GM21390 (cell line): ENCODE data around the gene ARHGEF10L.

Experiments
- ATAC-seq: cut with Tn5 transposase; IDR thresholded peaks from one replicate; pipeline ENCODE4 v1.9.1; 2021; ENCODE audit not compliant: unreplicated experiment

Gene ARHGEF10L

DNA sequence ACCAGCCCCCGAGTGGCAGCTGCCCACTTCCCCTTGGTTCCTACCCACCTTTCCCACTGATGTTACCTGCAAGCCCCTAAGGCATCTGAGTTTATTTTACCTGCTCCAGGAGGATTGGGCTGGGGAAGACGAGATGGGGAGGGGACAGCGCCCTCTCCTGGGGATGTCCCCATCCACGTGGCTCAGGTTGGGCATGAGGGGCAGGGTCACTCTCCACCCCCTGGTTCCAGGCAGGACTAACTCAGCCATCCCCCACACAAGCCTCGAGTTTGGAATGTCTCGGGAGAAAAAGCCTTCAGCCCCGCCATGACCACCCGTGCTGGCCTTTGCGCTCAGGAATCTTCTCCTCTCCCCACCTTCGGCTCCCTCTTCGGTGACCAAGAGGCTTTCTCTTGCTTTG, 90.0 kb downstream of the ARHGEF10L start:
- no peak for ATAC-seq

- no peak for ATAC-seq
Observed at GRCh38 chr1:17630048-17630830, 90.7 kb downstream of the ARHGEF10L start.

DNA sequence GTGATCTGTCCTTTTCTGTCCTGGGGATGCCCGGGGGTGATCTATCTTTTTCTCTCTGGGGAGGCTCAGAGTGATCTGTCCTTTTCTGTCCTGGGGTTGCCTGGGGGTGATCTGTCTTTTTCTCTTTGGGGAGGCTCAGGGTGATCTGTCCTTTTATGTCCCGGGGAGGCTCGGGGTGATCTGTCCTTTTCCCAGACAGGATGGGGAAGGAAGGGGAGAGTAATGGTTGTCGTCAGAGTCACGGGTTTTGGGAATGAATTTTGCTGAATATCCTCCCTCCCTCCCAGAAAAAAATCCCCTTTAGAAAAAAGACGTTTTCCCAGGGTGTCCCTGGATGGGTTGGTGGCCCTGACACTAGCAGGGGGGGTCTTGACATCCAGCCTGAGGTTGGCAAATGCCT, 91.5 kb downstream of the ARHGEF10L start:
- ATAC-seq = no peak

DNA sequence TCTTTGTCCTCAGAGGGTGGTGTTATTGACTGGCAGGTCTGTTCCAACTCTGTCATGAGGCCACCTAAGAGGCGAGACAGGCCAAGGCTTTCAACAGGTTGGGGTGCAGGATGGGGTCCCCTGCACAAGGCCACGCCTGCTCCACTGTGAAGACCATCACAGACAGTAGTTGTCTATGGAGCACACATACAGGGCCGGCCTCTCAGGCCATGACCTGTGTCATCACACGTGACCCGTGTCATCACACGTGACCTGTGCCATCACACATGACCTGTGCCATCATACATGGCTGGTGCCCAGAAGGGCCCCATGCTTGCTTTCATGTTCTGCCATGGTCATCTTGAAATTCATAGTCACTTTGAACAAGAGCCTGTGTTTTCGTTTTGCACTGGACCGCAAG, 91.9 kb downstream of the ARHGEF10L start:
- ATAC-seq = no peak

DNA sequence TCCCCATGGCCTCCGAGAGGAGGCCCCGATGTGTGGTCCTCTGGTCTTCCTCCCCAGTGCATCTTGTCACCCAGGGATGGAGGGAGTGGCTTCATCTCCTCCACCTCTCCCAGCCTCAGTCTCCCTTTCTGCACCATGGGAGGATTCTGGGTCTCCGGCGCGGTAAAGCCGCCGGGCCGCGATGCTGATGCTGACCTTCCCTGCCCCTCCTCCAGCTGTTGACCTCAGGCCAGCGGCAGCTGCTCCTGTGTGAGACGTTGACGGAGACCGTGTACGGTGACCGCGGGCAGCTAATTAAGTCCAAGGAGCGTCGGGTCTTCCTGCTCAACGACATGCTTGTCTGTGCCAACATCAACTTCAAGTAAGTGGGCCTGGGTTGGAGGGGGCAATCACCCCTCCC, 92.6 kb downstream of the ARHGEF10L start:
- no peak for ATAC-seq

DNA sequence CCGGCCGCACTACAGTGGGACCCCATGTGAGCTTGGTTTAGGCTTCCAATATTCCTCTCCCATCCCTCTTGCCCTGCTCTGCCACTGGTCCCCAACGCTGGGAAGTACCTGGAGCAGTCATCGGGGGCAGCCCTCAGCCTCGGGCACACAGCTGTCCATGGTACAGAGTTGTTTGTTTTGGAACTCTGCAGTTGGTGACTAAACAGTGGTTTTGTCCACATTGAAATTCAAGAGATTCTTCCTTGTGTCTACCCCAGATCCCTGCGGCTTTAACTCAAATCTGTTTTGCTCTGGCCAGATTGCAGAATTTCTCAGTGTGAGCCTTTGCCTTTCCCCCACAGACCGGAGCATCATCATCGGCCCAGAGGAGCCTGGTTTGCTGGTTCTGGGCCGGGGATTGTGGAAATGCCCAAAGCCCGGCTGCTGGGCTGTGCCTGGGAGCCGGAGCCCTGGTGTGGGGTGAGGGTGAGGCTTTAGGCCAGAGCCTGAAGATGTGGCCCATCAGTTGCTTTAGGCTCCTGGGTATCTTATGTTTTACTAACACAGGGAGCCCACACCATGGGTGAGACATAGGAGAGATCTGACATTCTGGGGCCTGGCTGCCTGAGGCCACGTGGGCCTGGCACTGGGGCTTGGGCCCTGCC, 93.2 kb downstream of the ARHGEF10L start:
- no peak for ATAC-seq

DNA sequence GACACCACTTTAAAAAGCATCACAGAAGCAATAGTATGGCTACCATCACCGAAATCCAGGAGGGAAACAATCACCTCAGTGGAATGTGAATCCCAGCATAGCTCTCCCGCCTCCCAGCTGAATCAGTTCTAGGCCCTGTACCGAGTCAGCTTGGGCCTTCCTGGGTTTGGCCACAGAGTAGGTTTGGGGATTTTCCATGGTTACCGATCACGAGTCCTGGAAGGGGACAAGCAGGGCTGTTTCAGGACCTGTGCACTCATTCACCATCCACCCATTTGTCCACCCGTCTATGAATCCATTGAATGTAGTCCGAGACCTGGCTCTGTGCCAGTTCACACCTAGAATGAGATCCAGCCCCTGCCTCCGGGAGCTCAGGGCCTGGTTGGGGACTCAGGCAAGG, 94.2 kb downstream of the ARHGEF10L start:
- ATAC-seq = no peak

GRCh38 chr1:17635276-17635675, 95.8 kb downstream of the ARHGEF10L start:
- ATAC-seq = no peak

DNA sequence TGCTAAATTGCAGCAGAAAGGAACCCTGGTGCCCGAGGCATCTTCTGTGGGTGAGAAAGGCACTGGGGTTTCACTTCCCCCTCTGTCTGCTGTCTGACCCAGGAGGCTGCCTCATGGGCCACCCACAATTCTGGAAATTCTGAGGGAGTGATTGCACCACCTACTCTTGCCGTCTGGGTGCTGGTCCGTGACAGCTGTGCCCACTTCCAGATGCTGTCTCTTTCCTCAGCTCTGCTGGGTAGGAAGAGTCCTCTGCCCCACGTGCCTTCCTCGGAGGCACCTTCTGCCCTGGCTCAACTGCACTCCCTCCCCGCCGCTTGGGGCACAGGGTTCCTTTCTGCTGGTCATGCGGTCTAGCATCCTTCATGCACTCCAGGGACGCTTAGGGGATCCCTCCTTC, 96.3 kb downstream of the ARHGEF10L start:
- no peak for ATAC-seq

- no peak for ATAC-seq
Observed at GRCh38 chr1:17636612-17637011, 97.1 kb downstream of the ARHGEF10L start.

- no peak for ATAC-seq
Observed at GRCh38 chr1:17637055-17637454, 97.6 kb downstream of the ARHGEF10L start.

DNA sequence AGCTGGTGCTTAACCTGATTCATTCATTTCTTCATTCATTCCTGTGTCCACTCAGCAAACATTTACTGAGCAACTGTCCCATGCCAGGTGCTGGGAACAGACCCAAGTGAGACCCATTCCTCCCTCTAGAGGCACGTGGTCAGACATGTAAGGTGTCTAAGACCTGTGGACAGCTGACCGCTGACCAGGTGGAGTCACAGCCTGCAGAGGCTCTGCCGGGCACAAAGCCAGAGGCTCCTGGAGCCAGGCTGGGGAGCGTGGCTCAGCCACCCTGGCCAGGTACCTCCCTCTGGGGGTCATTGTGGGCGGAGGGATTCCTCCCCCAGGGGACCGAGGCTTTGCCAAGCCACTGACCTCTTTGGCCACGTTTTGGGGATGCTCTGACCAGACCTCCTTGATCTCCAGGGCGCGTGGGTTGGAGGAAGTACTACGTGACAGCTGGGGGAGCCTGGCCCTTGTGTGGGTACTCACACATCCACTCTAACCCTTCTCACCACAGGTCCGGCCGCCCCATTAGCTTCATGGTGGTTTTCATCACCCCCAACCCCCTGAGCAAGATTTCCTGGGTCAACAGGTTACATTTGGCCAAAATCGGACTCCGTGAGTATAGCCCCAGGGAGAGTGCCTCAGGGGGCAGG, 100.3 kb downstream of the ARHGEF10L start:
- ATAC-seq = no peak

DNA sequence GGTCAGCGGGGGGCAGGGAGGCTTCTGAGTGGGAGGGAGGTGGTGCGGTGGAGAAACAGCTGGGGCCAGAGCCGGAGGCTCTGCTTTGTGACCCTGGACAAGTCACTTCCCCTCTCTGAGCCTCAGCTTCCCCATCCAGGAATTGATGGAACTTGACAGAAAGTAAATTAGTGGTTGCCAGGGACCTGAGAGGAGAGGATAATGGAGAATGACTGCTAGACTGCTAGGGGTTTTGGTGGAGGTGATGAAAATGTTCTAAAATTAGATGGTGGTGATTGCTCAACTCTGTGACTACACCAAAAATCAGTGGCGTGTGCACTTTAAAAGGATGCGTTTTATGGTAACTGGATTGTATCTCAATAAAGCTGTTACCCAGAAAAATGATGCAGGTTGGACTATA, 100.9 kb downstream of the ARHGEF10L start:
- ATAC-seq = no peak

DNA sequence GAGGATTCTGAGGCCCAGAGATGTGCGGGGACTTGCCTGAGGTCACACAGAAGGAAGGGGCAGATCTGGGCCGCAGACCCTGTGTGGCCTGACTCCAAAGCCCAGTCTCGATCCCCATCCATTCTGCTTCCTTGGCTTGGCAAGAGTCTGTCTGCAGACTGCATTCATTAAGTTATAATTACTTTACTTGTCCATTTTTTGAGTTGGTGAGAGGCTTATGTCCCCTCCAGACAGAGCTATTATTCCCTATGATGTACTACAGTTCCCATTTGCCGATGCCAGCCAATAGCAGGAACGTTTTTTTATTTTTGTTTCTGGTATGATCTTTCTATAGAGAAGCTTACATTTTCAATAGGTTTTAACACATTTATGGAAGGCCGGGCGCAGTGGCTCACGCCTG, 101.5 kb downstream of the ARHGEF10L start:
- no peak for ATAC-seq

DNA sequence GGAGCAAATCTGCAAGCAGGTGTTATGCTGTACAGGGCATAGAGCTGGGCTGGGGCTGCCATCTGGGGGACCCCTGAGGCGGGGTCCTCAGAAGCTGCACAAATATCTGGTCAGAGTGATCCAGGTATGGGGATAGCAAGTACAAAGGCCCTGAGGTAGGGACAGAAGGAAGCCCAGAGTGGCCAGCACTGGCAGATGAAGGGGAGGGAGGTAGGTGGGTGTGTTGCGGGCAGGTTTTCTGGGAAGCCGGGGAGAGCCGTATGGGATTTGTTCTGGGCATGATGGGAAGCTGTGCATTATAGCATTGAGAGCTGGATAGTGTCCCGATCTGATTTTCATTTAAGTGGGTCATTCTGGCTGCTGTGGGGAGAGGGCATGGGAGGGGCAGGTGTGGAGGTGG, 102.7 kb downstream of the ARHGEF10L start:
- ATAC-seq = no peak

DNA sequence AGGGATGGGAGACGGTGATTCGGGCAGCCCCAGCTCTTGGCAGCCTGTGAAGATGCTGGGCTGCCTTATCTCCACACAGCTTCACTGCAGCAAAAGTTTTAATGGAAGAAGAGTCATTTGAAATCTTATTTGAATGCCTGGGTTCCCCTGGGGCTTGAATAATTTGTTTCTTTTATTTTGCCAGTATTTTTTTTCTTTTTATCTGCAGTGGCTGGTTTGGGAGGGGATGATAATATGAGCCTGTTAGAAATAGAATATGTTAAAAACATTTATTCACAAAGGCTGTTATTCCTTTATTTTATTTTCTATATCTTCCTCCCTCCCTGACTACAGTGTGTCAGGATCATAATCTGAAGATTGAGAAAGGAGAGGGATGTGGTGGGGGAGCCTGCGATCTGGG, 103.4 kb downstream of the ARHGEF10L start:
- ATAC-seq = no peak

- no peak for ATAC-seq
Observed at GRCh38 chr1:17643861-17644703, 104.6 kb downstream of the ARHGEF10L start.

DNA sequence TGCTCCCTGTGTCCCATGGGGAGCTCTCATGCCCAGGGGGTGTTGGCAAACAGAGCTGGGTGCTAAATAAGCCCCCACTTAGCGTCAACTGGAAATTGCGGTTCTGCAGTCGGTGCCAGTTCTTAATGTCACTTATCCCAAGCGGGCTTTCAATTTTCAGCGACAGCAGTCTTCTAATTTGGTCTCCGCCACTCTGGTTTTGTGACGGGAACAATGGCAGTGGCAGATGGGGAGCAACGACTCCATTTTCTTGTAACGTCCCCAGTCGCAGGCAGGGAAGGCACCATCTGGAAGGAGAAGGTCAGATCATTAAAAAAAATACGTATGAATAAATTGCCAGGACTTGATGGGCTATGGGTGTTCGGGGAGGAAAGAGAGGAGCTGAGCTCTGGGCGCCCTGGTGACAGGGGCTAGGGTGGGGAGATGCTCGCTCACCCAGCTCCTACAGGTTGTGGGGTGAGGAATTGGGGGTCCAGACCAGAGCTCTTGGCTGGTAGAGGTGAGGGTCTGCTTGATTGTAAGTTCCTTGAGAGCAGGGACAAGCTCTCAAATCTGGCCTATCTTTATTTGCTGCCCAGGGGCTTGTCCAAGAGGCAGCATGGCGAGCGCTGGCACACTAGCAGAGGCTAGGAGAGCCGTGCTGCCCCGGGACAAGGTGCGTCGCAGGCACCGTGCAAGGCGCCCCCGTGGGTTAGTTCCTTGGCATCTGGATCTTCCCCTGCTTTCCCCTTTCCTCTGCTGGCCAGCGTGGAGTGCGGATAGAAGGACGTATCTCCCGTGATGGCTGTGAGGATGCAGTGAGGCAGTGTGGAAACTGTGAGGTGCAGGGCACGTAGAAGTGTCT, 105.8 kb downstream of the ARHGEF10L start:
- no peak for ATAC-seq

DNA sequence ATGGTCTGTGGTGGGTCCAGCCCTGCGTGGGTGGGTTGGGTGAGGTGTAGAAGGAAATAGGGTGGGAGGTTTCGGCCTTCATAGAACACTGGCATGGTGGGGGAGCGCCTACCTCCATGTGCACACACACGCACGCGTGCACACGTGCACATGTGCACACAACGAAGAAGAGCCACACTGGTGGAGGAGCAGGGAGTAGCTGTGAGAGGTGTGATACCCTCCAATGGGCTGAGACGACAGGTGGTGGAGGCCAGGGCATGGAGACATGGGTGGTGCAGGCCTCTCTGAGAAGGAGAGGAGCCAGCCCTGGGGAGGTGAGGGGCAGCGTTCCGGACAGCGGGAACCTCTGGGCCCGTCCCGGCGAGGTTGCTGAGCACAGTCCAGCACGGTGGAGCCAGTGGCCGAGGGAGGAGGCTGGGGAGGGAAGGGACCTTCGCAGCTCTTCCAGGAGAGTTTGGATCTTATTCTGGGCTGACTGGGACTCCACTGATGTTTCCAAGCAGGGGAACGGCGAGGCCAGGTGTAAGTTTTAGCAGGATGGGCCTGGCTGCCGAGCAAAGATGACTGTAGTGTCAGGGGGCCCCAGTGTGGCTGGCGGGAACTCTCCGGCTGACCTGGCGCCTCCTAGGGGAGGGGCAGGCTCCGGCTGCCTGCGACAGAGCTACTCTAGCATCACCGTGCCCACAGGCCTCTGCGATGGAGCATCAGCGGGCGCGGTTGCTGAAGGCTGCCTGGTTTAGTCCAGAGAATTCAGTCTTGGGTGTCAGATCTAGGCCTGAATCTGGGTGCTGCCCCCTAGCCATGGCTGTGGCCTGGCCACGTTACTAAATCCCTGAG, 107.2 kb downstream of the ARHGEF10L start:
- ATAC-seq = no peak
